Central memory CD8-positive, alpha-beta T cell (primary cell): Measurements from ENCODE around the gene PTPRG.
A peak's percentile ranks its signal among the peaks of the same experiment; 100 is the strongest.

ENCODE experiments used
- ATAC-seq: fragments of 150-1000 bp; cut with Tn5 transposase; replicated peaks from 2 replicates; pipeline ENCODE4 v1.10.0; 2022; ENCODE audit warnings: mild to moderate bottlenecking, moderate FRiP score, moderate number of reproducible peaks; ENCODE audit not compliant: poor library complexity, severe bottlenecking; ENCODE audit errors: extremely low read depth
- DNase-seq, 2 donors: peaks; one replicate each; pipeline ENCODE4 v3.0.0; 2021; ENCODE audit warnings: low spot score in 2 of 2
- H3K27ac Mint-ChIP-seq: one replicate; pipeline ENCODE4 v1.8.0; 2022; ENCODE audit warnings: low read depth, mild to moderate bottlenecking, moderate library complexity, mixed read lengths
- H3K27me3 Mint-ChIP-seq: one replicate; pipeline ENCODE4 v1.8.0; 2022; ENCODE audit warnings: mixed read lengths
- H3K36me3 Mint-ChIP-seq: one replicate; pipeline ENCODE4 v1.8.0; 2022; ENCODE audit warnings: mild to moderate bottlenecking, moderate library complexity, mixed read lengths; ENCODE audit not compliant: insufficient read depth
- H3K4me1 Mint-ChIP-seq: one replicate; pipeline ENCODE4 v1.8.0; 2022; ENCODE audit warnings: mixed read lengths
- H3K4me3 Mint-ChIP-seq: one replicate; pipeline ENCODE4 v1.8.0; 2022; ENCODE audit warnings: mild to moderate bottlenecking, moderate library complexity, mixed read lengths
- H3K9me3 Mint-ChIP-seq: one replicate; pipeline ENCODE4 v1.8.0; 2022; ENCODE audit warnings: mixed read lengths

Gene PTPRG

GRCh38 chr3:62187022-62187431 is 625.7 kb downstream of the PTPRG start:
- Mint-ChIP-seq H3K36me3 (no peaks in the 10 kb centered on the region), H3K4me1 (peaks cover 7% of the 10 kb centered on the region), H3K27me3 (peaks cover 32% of the 10 kb centered on the region), H3K9me3 (no peaks in the 10 kb centered on the region), H3K27ac (no peak overlapping the region), H3K4me3 (no peak overlapping the region)
- ATAC-seq (no peak), DNase-seq (no peak)

GRCh38 chr3:62188681-62189375 is 627.5 kb downstream of the PTPRG start:
- H3K4me3 Mint-ChIP-seq = no peak overlapping the region
- ATAC-seq = peak; percentile 49

GRCh38 chr3:62189376-62189698 is 628.0 kb downstream of the PTPRG start:
- Mint-ChIP-seq H3K4me3 (no peak overlapping the region), H3K4me1 (peaks cover 7% of the 10 kb centered on the region), H3K36me3 (no peaks in the 10 kb centered on the region), H3K9me3 (no peaks in the 10 kb centered on the region), H3K27me3 (peaks cover 23% of the 10 kb centered on the region), H3K27ac (no peak overlapping the region)
- DNase-seq (no peak), ATAC-seq (no peak)

More at GRCh38 chr3:62188681-62189375, 627.5 kb downstream of the PTPRG start:
- peaks cover 28% of the 10 kb centered on the region for H3K27me3 Mint-ChIP-seq
- DNase-seq = peak; percentile 18 to 47
- H3K4me1 Mint-ChIP-seq = peaks cover 7% of the 10 kb centered on the region
- H3K36me3 Mint-ChIP-seq = no peaks in the 10 kb centered on the region
- H3K9me3 Mint-ChIP-seq = no peaks in the 10 kb centered on the region
- peak overlapping the region; percentile 70 for H3K27ac Mint-ChIP-seq

- H3K27me3 Mint-ChIP-seq = peaks cover 11% of the 10 kb centered on the region
- DNase-seq (no peak), ATAC-seq (no peak)
- no peak overlapping the region for H3K27ac Mint-ChIP-seq
- H3K4me3 Mint-ChIP-seq = no peak overlapping the region
- H3K4me1 Mint-ChIP-seq = peaks cover 7% of the 10 kb centered on the region
- no peaks in the 10 kb centered on the region for H3K36me3 Mint-ChIP-seq
- no peaks in the 10 kb centered on the region for H3K9me3 Mint-ChIP-seq
These were observed 631.5 kb downstream of the PTPRG start for GRCh38 chr3:62192891-62193290.

GRCh38 chr3:62193586-62194345 is 632.4 kb downstream of the PTPRG start:
- peaks cover 11% of the 10 kb centered on the region for H3K27me3 Mint-ChIP-seq

GRCh38 chr3:62197350-62198012 is 636.1 kb downstream of the PTPRG start:
- ATAC-seq (no peak), DNase-seq (no peak)
- Mint-ChIP-seq H3K9me3 (no peaks in the 10 kb centered on the region), H3K4me3 (no peak overlapping the region), H3K36me3 (no peaks in the 10 kb centered on the region), H3K27me3 (no peaks in the 10 kb centered on the region), H3K27ac (no peak overlapping the region), H3K4me1 (no peaks in the 10 kb centered on the region)

More at GRCh38 chr3:62193586-62194345, 632.4 kb downstream of the PTPRG start:
- Mint-ChIP-seq H3K36me3 (no peaks in the 10 kb centered on the region), H3K4me1 (peaks cover 2% of the 10 kb centered on the region), H3K27ac (no peak overlapping the region), H3K4me3 (no peak overlapping the region), H3K9me3 (no peaks in the 10 kb centered on the region)
- ATAC-seq (no peak), DNase-seq (no peak)

- Mint-ChIP-seq H3K36me3 (no peaks in the 10 kb centered on the region), H3K27ac (no peak overlapping the region), H3K9me3 (no peaks in the 10 kb centered on the region), H3K27me3 (no peaks in the 10 kb centered on the region), H3K4me1 (no peaks in the 10 kb centered on the region), H3K4me3 (no peak overlapping the region)
- no peak for DNase-seq
- no peak for ATAC-seq
These were observed 637.8 kb downstream of the PTPRG start for GRCh38 chr3:62199126-62199525.

GRCh38 chr3:62201438-62202035 is 640.2 kb downstream of the PTPRG start:
- Mint-ChIP-seq H3K9me3 (no peaks in the 10 kb centered on the region), H3K27ac (no peak overlapping the region), H3K4me1 (no peaks in the 10 kb centered on the region), H3K4me3 (no peak overlapping the region), H3K36me3 (peaks cover 2% of the 10 kb centered on the region), H3K27me3 (no peaks in the 10 kb centered on the region)
- no peak for DNase-seq
- ATAC-seq = no peak

- Mint-ChIP-seq H3K9me3 (no peaks in the 10 kb centered on the region), H3K4me3 (no peak overlapping the region), H3K4me1 (no peaks in the 10 kb centered on the region), H3K27ac (no peak overlapping the region), H3K27me3 (no peaks in the 10 kb centered on the region), H3K36me3 (peaks cover 2% of the 10 kb centered on the region)
- DNase-seq = no peak
- no peak for ATAC-seq
These were observed 641.8 kb downstream of the PTPRG start for GRCh38 chr3:62203152-62203551.

GRCh38 chr3:62203561-62203960 is 642.2 kb downstream of the PTPRG start:
- Mint-ChIP-seq H3K27me3 (no peaks in the 10 kb centered on the region), H3K27ac (no peak overlapping the region), H3K4me3 (no peak overlapping the region), H3K4me1 (no peaks in the 10 kb centered on the region), H3K36me3 (peaks cover 2% of the 10 kb centered on the region), H3K9me3 (no peaks in the 10 kb centered on the region)
- DNase-seq = no peak
- no peak for ATAC-seq

GRCh38 chr3:62207197-62207596 is 645.8 kb downstream of the PTPRG start:
- ATAC-seq = no peak
- Mint-ChIP-seq H3K4me3 (no peak overlapping the region), H3K27ac (no peak overlapping the region), H3K9me3 (no peaks in the 10 kb centered on the region), H3K4me1 (no peaks in the 10 kb centered on the region), H3K27me3 (no peaks in the 10 kb centered on the region), H3K36me3 (peaks cover 2% of the 10 kb centered on the region)
- no peak for DNase-seq

GRCh38 chr3:62208385-62208784 is 647.0 kb downstream of the PTPRG start:
- Mint-ChIP-seq H3K36me3 (peaks cover 2% of the 10 kb centered on the region), H3K4me3 (no peak overlapping the region), H3K9me3 (no peaks in the 10 kb centered on the region), H3K27me3 (no peaks in the 10 kb centered on the region), H3K27ac (no peak overlapping the region), H3K4me1 (no peaks in the 10 kb centered on the region)
- ATAC-seq = no peak
- no peak for DNase-seq
